HEK293 (cell line): Measurements from ENCODE around the gene STPG3.

ENCODE experiments used
- CTCF ChIP-seq: fragments of 450-650 bp; formaldehyde crosslinking; IDR thresholded peaks from 2 replicates; pipeline ENCODE4 v1.5.1; 2016; ENCODE audit warnings: missing biosample characterization, missing genetic modification characterization
- PRDM10 ChIP-seq: fragments of 450-650 bp; formaldehyde crosslinking; IDR thresholded peaks from 2 replicates; pipeline ENCODE4 v1.5.1; 2016; ENCODE audit warnings: missing biosample characterization, missing genetic modification characterization
- PRDM6 ChIP-seq: fragments of 450-650 bp; formaldehyde crosslinking; IDR thresholded peaks from 2 replicates; pipeline ENCODE4 v1.5.1; 2017; ENCODE audit warnings: missing biosample characterization, missing genetic modification characterization
- REPIN1 ChIP-seq: fragments of 450-650 bp; formaldehyde crosslinking; IDR thresholded peaks from 2 replicates; pipeline ENCODE4 v1.5.1; 2017; ENCODE audit warnings: missing biosample characterization, missing genetic modification characterization, low read depth
- TCF7L2 ChIP-seq: IDR thresholded peaks from 2 replicates; pipeline ENCODE4 v1.6.1; 2011; ENCODE audit warnings: low read depth, mild to moderate bottlenecking, inconsistent platforms, low read length, moderate library complexity, borderline replicate concordance
- ZNF146 ChIP-seq: fragments of 450-650 bp; formaldehyde crosslinking; IDR thresholded peaks from 2 replicates; pipeline ENCODE4 v1.5.1; 2016; ENCODE audit warnings: missing biosample characterization, missing genetic modification characterization
- ZNF324 ChIP-seq: fragments of 450-650 bp; formaldehyde crosslinking; IDR thresholded peaks from 2 replicates; pipeline ENCODE4 v1.5.1; 2016; ENCODE audit warnings: missing biosample characterization, missing genetic modification characterization
- ZNF350 ChIP-seq: fragments of 450-650 bp; formaldehyde crosslinking; IDR thresholded peaks from 2 replicates; pipeline ENCODE4 v1.5.0; 2017; ENCODE audit warnings: missing biosample characterization, mild to moderate bottlenecking, missing genetic modification characterization
- ZNF521 ChIP-seq: fragments of 450-650 bp; formaldehyde crosslinking; IDR thresholded peaks from 2 replicates; pipeline ENCODE4 v1.5.1; 2017; ENCODE audit warnings: missing biosample characterization, mild to moderate bottlenecking, missing genetic modification characterization
- ZNF843 ChIP-seq: fragments of 450-650 bp; formaldehyde crosslinking; IDR thresholded peaks from 2 replicates; pipeline ENCODE4 v1.5.1; 2016; ENCODE audit warnings: missing biosample characterization, missing genetic modification characterization

- TF ChIP-seq CTCF (tag by site-specific recombination) (no peak), ZNF146 (tag by site-specific recombination) (no peak), PRDM10 (tag by site-specific recombination) (no peak), ZNF324 (tag by site-specific recombination) (no peak), PRDM6 (tag by site-specific recombination) (no peak), TCF7L2 (no peak), ZNF521 (tag by site-specific recombination) (no peak), ZNF350 (tag by site-specific recombination) (no peak), ZNF843 (tag by site-specific recombination) (no peak), REPIN1 (tag by site-specific recombination) (no peak)
Measured at GRCh38 chr9:137227853-137228505, 23.1 kb upstream of the STPG3 start.
